IPS-18a (cell line): ENCODE results near the gene GCK.

Experiments used
- H3K27ac ChIP-seq: one replicate; pipeline ENCODE4 v1.5.1; 2013; ENCODE audit warnings: low read length
- H3K27me3 ChIP-seq: one replicate; pipeline ENCODE4 v1.6.1; 2013; ENCODE audit warnings: mild to moderate bottlenecking, low read length; ENCODE audit not compliant: control insufficient read depth, insufficient read depth
- H3K36me3 ChIP-seq: one replicate; pipeline ENCODE4 v1.6.1; 2013; ENCODE audit warnings: low read depth, low read length; ENCODE audit not compliant: control insufficient read depth
- H3K4me1 ChIP-seq: one replicate; pipeline ENCODE4 v1.6.1; 2013; ENCODE audit warnings: low read depth, low read length; ENCODE audit not compliant: control insufficient read depth
- H3K4me3 ChIP-seq: one replicate; pipeline ENCODE4 v1.5.1; 2013; ENCODE audit warnings: low read length
- H3K9ac ChIP-seq: one replicate; pipeline ENCODE4 v1.6.1; 2013; ENCODE audit warnings: mild to moderate bottlenecking, low read length, moderate library complexity
- H3K9me3 ChIP-seq: one replicate; pipeline ENCODE4 v1.6.1; 2013; ENCODE audit warnings: low read depth, low read length; ENCODE audit not compliant: control insufficient read depth

The GCK gene

GRCh38 chr7:44157116-44158080 lies 31.8 kb downstream of the GCK start:
- H3K36me3 ChIP-seq: no peaks in the 10 kb centered on the region
- H3K9me3 ChIP-seq: no peaks in the 10 kb centered on the region
- no peak overlapping the region for H3K27ac ChIP-seq
- no peaks in the 10 kb centered on the region for H3K4me1 ChIP-seq
- no peaks in the 10 kb centered on the region for H3K27me3 ChIP-seq
- H3K9ac ChIP-seq: no peak overlapping the region
- no peak overlapping the region for H3K4me3 ChIP-seq

- H3K27me3 ChIP-seq: no peaks in the 10 kb centered on the region
- no peak overlapping the region for H3K27ac ChIP-seq
- H3K9me3 ChIP-seq: no peaks in the 10 kb centered on the region
- no peaks in the 10 kb centered on the region for H3K36me3 ChIP-seq
- no peak overlapping the region for H3K4me3 ChIP-seq
- H3K4me1 ChIP-seq: no peaks in the 10 kb centered on the region
- no peak overlapping the region for H3K9ac ChIP-seq
Measured at GRCh38 chr7:44156453-44157010, 32.7 kb downstream of the GCK start.

GRCh38 chr7:44155191-44156185 lies 33.8 kb downstream of the GCK start:
- H3K9ac ChIP-seq: no peak overlapping the region
- no peak overlapping the region for H3K27ac ChIP-seq
- no peaks in the 10 kb centered on the region for H3K4me1 ChIP-seq
- no peaks in the 10 kb centered on the region for H3K9me3 ChIP-seq
- no peak overlapping the region for H3K4me3 ChIP-seq
- H3K27me3 ChIP-seq: no peaks in the 10 kb centered on the region
- H3K36me3 ChIP-seq: no peaks in the 10 kb centered on the region

DNA sequence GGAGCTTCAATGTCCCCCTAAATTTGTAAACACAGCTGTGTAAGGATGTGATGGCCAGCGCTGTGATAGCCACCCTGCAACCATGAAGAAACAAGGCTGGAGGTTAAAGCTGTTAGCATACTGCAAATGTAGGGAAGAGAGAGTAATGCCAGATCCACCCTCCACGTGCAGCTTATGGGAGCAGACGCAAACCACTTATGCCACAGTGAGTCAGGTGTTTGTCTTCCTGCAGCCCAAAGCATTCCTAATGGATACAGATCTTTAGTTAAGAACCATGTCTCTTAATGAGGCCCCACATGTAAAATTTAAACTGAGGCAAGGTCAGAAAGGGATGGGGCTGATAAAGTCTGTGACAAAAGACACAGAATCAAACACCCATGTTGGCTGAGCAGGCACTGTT lies 34.5 kb downstream of the GCK start:
- H3K9me3 ChIP-seq: no peaks in the 10 kb centered on the region

GRCh38 chr7:44153948-44154335 lies 35.3 kb downstream of the GCK start:
- Histone ChIP-seq H3K9ac (no peak overlapping the region), H3K27me3 (no peaks in the 10 kb centered on the region), H3K9me3 (no peaks in the 10 kb centered on the region), H3K4me1 (no peaks in the 10 kb centered on the region), H3K27ac (no peak overlapping the region), H3K4me3 (no peak overlapping the region), H3K36me3 (no peaks in the 10 kb centered on the region)

More for the DNA sequence above, 34.5 kb downstream of the GCK start:
- no peaks in the 10 kb centered on the region for H3K36me3 ChIP-seq
- no peaks in the 10 kb centered on the region for H3K27me3 ChIP-seq
- H3K4me1 ChIP-seq: no peaks in the 10 kb centered on the region
- H3K4me3 ChIP-seq: no peak overlapping the region
- no peak overlapping the region for H3K9ac ChIP-seq
- no peak overlapping the region for H3K27ac ChIP-seq

DNA sequence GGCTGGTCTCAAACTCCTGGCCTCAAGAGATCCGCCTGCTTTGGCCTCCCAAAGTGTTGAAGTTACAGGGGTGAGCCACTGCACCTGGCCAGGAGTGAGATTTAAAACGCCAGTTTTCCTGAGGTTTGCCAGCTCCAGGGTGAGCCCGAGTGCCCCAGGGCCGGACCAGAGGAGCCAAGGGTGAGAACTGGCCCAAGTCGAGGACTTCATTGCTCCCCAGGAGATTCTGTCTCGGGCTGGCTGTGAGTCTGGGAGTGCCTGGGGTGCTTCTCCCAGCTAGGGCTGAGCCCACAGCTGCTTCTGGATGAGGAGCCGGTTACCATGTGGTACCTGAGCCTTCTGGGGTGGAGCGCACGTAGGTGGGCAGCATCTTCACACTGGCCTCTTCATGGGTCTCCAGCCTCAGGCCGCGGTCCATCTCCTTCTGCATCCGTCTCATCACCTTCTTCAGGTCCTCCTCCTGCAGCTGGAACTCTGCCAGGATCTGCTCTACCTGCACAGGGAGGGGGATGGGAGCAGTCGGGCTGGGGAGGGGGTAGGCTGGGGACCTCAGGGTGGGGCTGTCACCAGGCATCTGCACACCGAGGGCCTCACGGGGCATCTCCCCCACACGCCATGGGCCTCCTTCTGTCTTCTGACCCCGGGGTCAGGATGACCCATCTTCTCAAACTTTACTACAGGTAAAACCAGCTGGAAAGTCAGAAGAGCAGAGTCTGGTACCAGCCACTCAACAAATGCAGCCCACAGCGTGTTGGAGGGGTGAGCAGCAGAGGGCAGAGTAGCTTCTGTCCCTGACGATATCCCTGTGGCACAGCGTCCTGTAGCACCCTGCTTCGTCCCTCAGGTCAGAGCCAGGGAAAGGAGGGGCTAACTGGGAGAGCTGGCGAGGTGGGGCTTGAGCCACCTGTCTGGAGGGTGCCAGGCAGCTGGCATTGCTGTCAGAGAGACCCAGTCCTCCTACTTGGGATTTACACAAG lies 36.0 kb downstream of the GCK start:
- no peak overlapping the region for H3K4me3 ChIP-seq
- no peaks in the 10 kb centered on the region for H3K9me3 ChIP-seq
- H3K9ac ChIP-seq: no peak overlapping the region
- no peaks in the 10 kb centered on the region for H3K36me3 ChIP-seq
- no peak overlapping the region for H3K27ac ChIP-seq
- H3K27me3 ChIP-seq: no peaks in the 10 kb centered on the region
- H3K4me1 ChIP-seq: no peaks in the 10 kb centered on the region

GRCh38 chr7:44151956-44152355 lies 37.3 kb downstream of the GCK start:
- Histone ChIP-seq H3K36me3 (no peaks in the 10 kb centered on the region), H3K27me3 (peaks cover 4% of the 10 kb centered on the region), H3K4me1 (peaks cover 9% of the 10 kb centered on the region), H3K27ac (no peak overlapping the region), H3K4me3 (no peak overlapping the region), H3K9ac (no peak overlapping the region), H3K9me3 (no peaks in the 10 kb centered on the region)

DNA sequence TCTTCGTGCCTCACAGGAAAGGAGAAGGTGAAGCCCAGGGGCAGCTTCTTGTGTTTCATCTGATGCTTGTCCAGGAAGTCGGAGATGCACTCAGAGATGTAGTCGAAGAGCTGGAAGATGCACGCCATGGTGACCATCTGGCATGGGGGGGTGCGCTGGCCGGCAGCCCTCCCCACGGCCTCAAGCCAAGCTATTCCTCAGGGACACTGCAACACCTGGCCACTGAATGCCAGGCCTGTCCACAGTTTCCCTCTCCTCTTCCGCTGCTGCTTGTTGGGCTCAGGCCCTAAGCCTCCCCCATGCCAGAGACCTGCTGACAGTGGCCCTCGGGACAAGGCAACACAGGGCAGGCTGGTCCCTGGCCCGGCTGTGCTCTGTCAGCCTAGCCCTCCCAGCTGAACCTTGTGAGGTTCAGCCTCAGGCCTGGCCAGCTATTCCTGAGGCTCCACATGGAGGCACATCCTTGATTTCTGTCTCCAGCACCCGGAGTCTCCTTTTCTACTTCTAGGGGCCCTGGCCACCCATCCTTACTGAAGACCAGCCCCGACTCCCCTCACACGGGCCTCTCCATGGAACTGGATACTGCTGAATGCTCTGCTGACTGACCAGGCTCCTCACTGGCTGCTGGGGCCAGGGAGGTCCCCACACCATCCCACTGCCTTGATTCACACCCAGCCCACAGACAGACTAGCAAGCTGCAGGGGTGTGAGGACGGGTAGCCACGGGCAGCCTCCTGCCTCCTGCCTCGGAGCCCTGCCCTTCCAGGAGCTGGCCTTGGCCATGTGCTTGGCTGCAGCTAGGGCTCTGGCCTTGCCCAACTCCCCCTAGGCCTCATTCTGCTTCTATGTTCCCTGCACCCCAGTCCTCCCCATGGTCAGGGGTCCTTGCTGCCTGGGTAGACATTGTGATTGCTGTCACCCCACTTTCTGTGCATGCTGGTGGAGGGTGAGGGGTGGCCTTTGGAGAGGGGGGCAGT lies 38.0 kb downstream of the GCK start:
- Histone ChIP-seq H3K27ac (no peak overlapping the region), H3K4me3 (no peak overlapping the region), H3K4me1 (peaks cover 10% of the 10 kb centered on the region), H3K27me3 (peaks cover 4% of the 10 kb centered on the region), H3K9ac (no peak overlapping the region), H3K36me3 (no peaks in the 10 kb centered on the region), H3K9me3 (no peaks in the 10 kb centered on the region)

DNA sequence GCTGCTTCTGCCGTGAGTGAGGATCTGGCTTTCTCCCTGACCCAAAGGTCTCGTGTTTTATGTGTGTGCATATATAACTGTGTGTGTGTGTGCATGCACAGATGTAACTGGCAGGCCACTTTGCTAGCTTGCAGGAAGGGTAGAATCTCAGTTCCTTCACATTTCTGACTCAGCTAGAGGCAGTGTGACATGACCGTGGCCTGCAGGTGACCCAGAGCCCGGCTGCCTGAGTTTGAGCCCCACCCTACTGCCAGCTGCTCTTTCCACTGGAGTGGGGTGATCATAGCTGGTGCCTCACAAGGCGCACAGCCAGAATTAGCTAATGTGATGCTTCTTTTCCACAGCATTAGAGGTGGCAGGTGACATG lies 38.8 kb downstream of the GCK start:
- Histone ChIP-seq H3K4me3 (no peak overlapping the region), H3K27ac (no peak overlapping the region), H3K27me3 (peaks cover 9% of the 10 kb centered on the region), H3K36me3 (no peaks in the 10 kb centered on the region), H3K4me1 (peaks cover 10% of the 10 kb centered on the region), H3K9ac (no peak overlapping the region), H3K9me3 (no peaks in the 10 kb centered on the region)
